ENCODE measurements around the gene TRIB2.

The TRIB2 gene

DNA sequence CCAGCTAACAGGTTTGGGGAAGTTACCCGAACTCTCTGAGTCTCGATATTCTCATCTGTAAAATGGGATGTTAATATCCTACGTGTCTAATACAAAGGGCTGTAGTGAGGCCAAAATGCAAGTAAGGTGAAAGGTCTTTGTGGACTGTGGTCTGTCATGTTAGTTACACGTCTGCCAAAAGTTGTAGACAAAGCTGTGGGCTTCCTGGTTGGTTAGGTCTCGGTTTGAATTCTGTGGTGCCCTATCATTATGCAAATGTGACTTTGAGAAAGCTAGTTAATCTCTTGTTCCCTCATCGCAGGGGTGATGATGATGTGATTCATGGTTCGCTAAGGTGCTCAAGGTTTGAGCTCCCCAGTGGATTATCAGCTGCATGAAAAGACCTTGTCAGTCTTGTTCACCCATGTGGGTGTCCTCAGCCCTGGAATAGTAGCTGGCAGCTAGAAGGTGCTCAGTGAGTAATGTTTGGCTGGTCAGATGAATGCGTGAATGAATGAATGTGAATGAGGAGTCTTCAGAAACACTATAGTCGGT lies 23.1 kb downstream of the TRIB2 start:
- Histone ChIP-seq H3K4ac (ENCODE audit: low read depth in 1 of 2, low read length in 2 of 2) (no peak overlapping the region), H3K14ac (ENCODE audit: low read length in 2 of 2) (peak overlapping the region in 1 of 2 experiments; percentile 4)
- WGBS = 98% methylated on average over 9 of the region's 9 CpGs

DNA sequence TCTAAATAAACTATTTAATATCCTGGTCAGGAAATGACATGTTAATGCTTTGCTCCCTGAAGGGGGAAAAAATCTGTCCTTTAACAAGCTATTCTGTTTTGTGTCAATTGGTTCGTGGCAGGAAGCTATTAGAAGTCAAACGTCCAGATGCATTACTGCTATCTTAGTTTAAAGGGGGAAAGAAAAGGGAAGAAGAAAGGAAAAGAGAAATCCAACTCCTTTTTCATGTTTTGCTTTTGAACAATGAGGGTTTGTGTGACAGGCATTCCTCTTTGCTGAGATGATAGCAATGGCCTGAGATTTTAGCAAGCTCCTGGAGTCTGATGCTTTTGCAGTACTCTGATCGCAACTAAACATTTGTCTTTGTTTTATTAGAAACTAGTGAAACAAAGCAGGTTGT lies 24.6 kb downstream of the TRIB2 start:
- Histone ChIP-seq H4K91ac (ENCODE audit: low read length) (no peak overlapping the region), H3K27ac (ENCODE audit: low read length, poor library complexity, severe bottlenecking) (no peak overlapping the region), H3K14ac (ENCODE audit: low read length in 2 of 2) (no peak overlapping the region), H2BK120ac (ENCODE audit: low read depth, low read length) (no peak overlapping the region), H3K4me3 (ENCODE audit: insufficient read depth in 1 of 2, low read depth in 1 of 2, low read length in 2 of 2) (no peak overlapping the region), H3K9ac (ENCODE audit: low read length) (no peak overlapping the region), H3K23ac (ENCODE audit: low read length in 2 of 2) (no peak overlapping the region), H3K4me1 (ENCODE audit: control insufficient read depth, insufficient read depth, low read depth, low read length) (peaks cover 10% of the 10 kb centered on the region), H4K8ac (ENCODE audit: low read length) (no peak overlapping the region), H3K36me3 (ENCODE audit: control insufficient read depth in 1 of 2, insufficient read depth in 2 of 2, low read depth in 1 of 2, low read length in 2 of 2) (peaks cover 10 to 74% of the 10 kb centered on the region in 2 experiments), H3K4ac (ENCODE audit: low read depth in 1 of 2, low read length in 2 of 2) (no peak overlapping the region), H3K4me2 (ENCODE audit: low read length, poor library complexity, severe bottlenecking) (no peak overlapping the region), H3K9me3 (ENCODE audit: control insufficient read depth, low read length) (no peaks in the 10 kb centered on the region), H3K18ac (ENCODE audit: low read depth in 1 of 2, low read length in 2 of 2) (no peak overlapping the region), H2BK12ac (ENCODE audit: low read length in 2 of 2) (no peak overlapping the region), H3K27me3 (ENCODE audit: control insufficient read depth in 1 of 2, insufficient read depth in 1 of 2, low read length in 2 of 2) (no peaks in the 10 kb centered on the region), H2BK5ac (ENCODE audit: low read depth, low read length, poor library complexity, severe bottlenecking) (no peak overlapping the region), H2BK15ac (ENCODE audit: low read depth, poor library complexity, severe bottlenecking) (no peak overlapping the region), H2AK5ac (ENCODE audit: low read length, severe bottlenecking) (no peak overlapping the region), H2AFZ (ENCODE audit: low read depth, low read length) (no peak overlapping the region), H3K79me1 (replicated peaks; ENCODE audit: low read length, poor library complexity, severe bottlenecking) (peaks cover 7% of the 10 kb centered on the region)
- 4% methylated on average over 2 of the region's 3 CpGs for WGBS
- peak; percentile 46 for DNase-seq

More for the DNA sequence above, 23.1 kb downstream of the TRIB2 start:
- Histone ChIP-seq H4K8ac (ENCODE audit: low read length) (no peak overlapping the region), H4K91ac (ENCODE audit: low read length) (no peak overlapping the region), H2BK5ac (ENCODE audit: low read depth, low read length, poor library complexity, severe bottlenecking) (no peak overlapping the region), H3K27me3 (ENCODE audit: control insufficient read depth in 1 of 2, insufficient read depth in 1 of 2, low read length in 2 of 2) (no peaks in the 10 kb centered on the region), H2AK5ac (ENCODE audit: low read length, severe bottlenecking) (no peak overlapping the region), H2BK15ac (ENCODE audit: low read depth, poor library complexity, severe bottlenecking) (no peak overlapping the region), H2BK120ac (ENCODE audit: low read depth, low read length) (no peak overlapping the region), H3K27ac (ENCODE audit: low read length, poor library complexity, severe bottlenecking) (no peak overlapping the region), H3K4me3 (ENCODE audit: insufficient read depth in 1 of 2, low read depth in 1 of 2, low read length in 2 of 2) (no peak overlapping the region), H3K36me3 (ENCODE audit: control insufficient read depth in 1 of 2, insufficient read depth in 2 of 2, low read depth in 1 of 2, low read length in 2 of 2) (peaks cover 19 to 90% of the 10 kb centered on the region in 2 experiments), H3K23ac (ENCODE audit: low read length in 2 of 2) (no peak overlapping the region), H3K9me3 (ENCODE audit: control insufficient read depth, low read length) (no peaks in the 10 kb centered on the region), H3K79me1 (replicated peaks; ENCODE audit: low read length, poor library complexity, severe bottlenecking) (peaks cover 18% of the 10 kb centered on the region), H3K9ac (ENCODE audit: low read length) (no peak overlapping the region), H3K18ac (ENCODE audit: low read depth in 1 of 2, low read length in 2 of 2) (peak overlapping the region in 1 of 2 experiments; percentile 14), H2AFZ (ENCODE audit: low read depth, low read length) (no peak overlapping the region), H2BK12ac (ENCODE audit: low read length in 2 of 2) (no peak overlapping the region), H3K4me2 (ENCODE audit: low read length, poor library complexity, severe bottlenecking) (no peak overlapping the region), H3K4me1 (ENCODE audit: control insufficient read depth, insufficient read depth, low read depth, low read length) (peaks cover 14% of the 10 kb centered on the region)
- DNase-seq = no peak

DNA sequence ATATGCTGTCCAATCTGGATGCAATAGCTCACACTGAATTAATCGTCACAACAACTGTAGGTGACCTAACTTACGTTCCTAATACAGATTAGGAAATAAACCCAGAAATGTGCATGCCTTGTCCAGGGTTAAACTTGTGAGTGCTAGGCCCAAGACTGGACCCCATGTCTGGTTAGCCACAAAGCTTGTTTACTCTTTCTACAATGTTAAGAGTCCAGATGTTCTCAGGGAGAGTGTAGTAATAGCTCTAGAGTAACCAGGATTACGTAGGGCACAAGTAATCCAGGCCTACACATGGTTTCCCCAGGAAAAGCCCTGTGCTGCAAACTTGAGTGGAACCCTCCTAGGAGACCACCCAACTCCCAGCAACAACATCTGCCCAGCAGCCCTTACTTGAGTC lies 26.2 kb downstream of the TRIB2 start:
- no peak overlapping the region for H2BK5ac ChIP-seq (ENCODE audit: low read depth, low read length, poor library complexity, severe bottlenecking)
- no peak overlapping the region for H4K91ac ChIP-seq (ENCODE audit: low read length)
- no peaks in the 10 kb centered on the region for H3K27me3 ChIP-seq (ENCODE audit: control insufficient read depth in 1 of 2, insufficient read depth in 1 of 2, low read length in 2 of 2)
- 67% methylated on average over 3 of the region's 3 CpGs for WGBS
- no peak overlapping the region for H3K27ac ChIP-seq (ENCODE audit: low read length, poor library complexity, severe bottlenecking)
- H3K4ac ChIP-seq (ENCODE audit: low read depth in 1 of 2, low read length in 2 of 2) = no peak overlapping the region
- H2AFZ ChIP-seq (ENCODE audit: low read depth, low read length) = no peak overlapping the region
- peak overlapping the region; percentile 19 for H4K8ac ChIP-seq (ENCODE audit: low read length)
- H3K23ac ChIP-seq (ENCODE audit: low read length in 2 of 2) = no peak overlapping the region
- no peak overlapping the region for H3K9ac ChIP-seq (ENCODE audit: low read length)
- peak overlapping the region in 1 of 2 experiments; percentile 3 for H3K18ac ChIP-seq (ENCODE audit: low read depth in 1 of 2, low read length in 2 of 2)
- no peak overlapping the region for H2BK120ac ChIP-seq (ENCODE audit: low read depth, low read length)
- no peak overlapping the region for H3K4me2 ChIP-seq (ENCODE audit: low read length, poor library complexity, severe bottlenecking)
- H3K79me1 ChIP-seq (replicated peaks; ENCODE audit: low read length, poor library complexity, severe bottlenecking) = peaks cover 5% of the 10 kb centered on the region
- no peak overlapping the region for H3K4me3 ChIP-seq (ENCODE audit: insufficient read depth in 1 of 2, low read depth in 1 of 2, low read length in 2 of 2)
- H3K14ac ChIP-seq (ENCODE audit: low read length in 2 of 2) = no peak overlapping the region
- peaks cover 5% of the 10 kb centered on the region for H3K9me3 ChIP-seq (ENCODE audit: control insufficient read depth, low read length)
- DNase-seq = peak; percentile 94
- H2BK15ac ChIP-seq (ENCODE audit: low read depth, poor library complexity, severe bottlenecking) = no peak overlapping the region
- H2BK12ac ChIP-seq (ENCODE audit: low read length in 2 of 2) = no peak overlapping the region
- no peak overlapping the region for H2AK5ac ChIP-seq (ENCODE audit: low read length, severe bottlenecking)
- peaks cover 8 to 59% of the 10 kb centered on the region in 2 experiments for H3K36me3 ChIP-seq (ENCODE audit: control insufficient read depth in 1 of 2, insufficient read depth in 2 of 2, low read depth in 1 of 2, low read length in 2 of 2)
- peaks cover 2% of the 10 kb centered on the region for H3K4me1 ChIP-seq (ENCODE audit: control insufficient read depth, insufficient read depth, low read depth, low read length)

DNA sequence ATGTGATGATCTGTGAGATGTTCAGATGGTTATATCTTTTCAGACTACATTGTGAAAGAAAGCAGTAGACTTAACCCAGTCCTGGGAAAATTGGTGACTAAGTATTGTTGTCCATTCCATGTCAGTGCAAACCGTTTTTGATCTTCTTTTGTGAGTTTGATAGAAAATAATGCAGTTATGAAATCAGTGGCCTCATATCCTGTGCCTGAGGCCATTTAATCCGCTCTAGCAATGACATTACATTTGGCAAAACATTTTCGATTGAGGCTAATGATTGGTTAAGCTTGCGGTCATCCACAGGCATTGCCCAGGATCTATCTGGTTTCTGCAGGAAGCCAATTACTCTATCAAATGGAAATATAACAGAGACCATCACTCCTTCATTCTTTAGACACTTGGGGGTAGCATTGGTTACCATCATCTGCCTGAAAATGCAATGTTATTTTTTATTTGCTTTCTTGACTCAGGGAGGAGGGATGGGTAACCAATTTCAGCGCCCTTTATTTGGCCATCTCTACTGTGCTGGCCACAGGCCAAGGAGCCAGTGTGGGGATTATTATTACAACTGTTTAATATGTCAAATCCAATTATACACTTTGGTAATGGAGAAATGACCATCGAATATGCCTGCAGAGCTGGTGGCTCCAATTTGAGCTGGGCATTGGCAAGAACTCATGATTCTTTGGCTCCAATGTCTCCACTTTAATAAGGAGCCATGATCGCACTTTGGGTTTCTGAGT lies 33.6 kb downstream of the TRIB2 start:
- no peak overlapping the region for H2AK5ac ChIP-seq (ENCODE audit: low read length, severe bottlenecking)
- no peak overlapping the region for H4K8ac ChIP-seq (ENCODE audit: low read length)
- H3K27ac ChIP-seq (ENCODE audit: low read length, poor library complexity, severe bottlenecking) = no peak overlapping the region
- no peak overlapping the region for H2BK120ac ChIP-seq (ENCODE audit: low read depth, low read length)
- H2BK12ac ChIP-seq (ENCODE audit: low read length in 2 of 2) = no peak overlapping the region
- no peak for DNase-seq
- no peak overlapping the region for H3K9ac ChIP-seq (ENCODE audit: low read length)
- H2BK15ac ChIP-seq (ENCODE audit: low read depth, poor library complexity, severe bottlenecking) = no peak overlapping the region
- no peak overlapping the region for H3K4me3 ChIP-seq (ENCODE audit: insufficient read depth in 1 of 2, low read depth in 1 of 2, low read length in 2 of 2)
- H3K79me1 ChIP-seq (replicated peaks; ENCODE audit: low read length, poor library complexity, severe bottlenecking) = no peaks in the 10 kb centered on the region
- H3K36me3 ChIP-seq (ENCODE audit: control insufficient read depth in 1 of 2, insufficient read depth in 2 of 2, low read depth in 1 of 2, low read length in 2 of 2) = no peaks in the 10 kb centered on the region
- H3K18ac ChIP-seq (ENCODE audit: low read depth in 1 of 2, low read length in 2 of 2) = no peak overlapping the region
- H3K4me2 ChIP-seq (ENCODE audit: low read length, poor library complexity, severe bottlenecking) = no peak overlapping the region
- H3K14ac ChIP-seq (ENCODE audit: low read length in 2 of 2) = no peak overlapping the region
- no peak overlapping the region for H3K23ac ChIP-seq (ENCODE audit: low read length in 2 of 2)
- no peaks in the 10 kb centered on the region for H3K27me3 ChIP-seq (ENCODE audit: control insufficient read depth in 1 of 2, insufficient read depth in 1 of 2, low read length in 2 of 2)
- H3K9me3 ChIP-seq (ENCODE audit: control insufficient read depth, low read length) = peaks cover 8% of the 10 kb centered on the region
- H3K4ac ChIP-seq (ENCODE audit: low read depth in 1 of 2, low read length in 2 of 2) = no peak overlapping the region
- no peak overlapping the region for H4K91ac ChIP-seq (ENCODE audit: low read length)
- 93% methylated on average over 6 of the region's 7 CpGs for WGBS
- no peak overlapping the region for H2BK5ac ChIP-seq (ENCODE audit: low read depth, low read length, poor library complexity, severe bottlenecking)
- no peak overlapping the region for H2AFZ ChIP-seq (ENCODE audit: low read depth, low read length)
- no peaks in the 10 kb centered on the region for H3K4me1 ChIP-seq (ENCODE audit: control insufficient read depth, insufficient read depth, low read depth, low read length)
